Lower leg skin (tissue), 4 donors: ENCODE results near the gene RLN3. TPM values are rescaled to one million over a fixed set of nuclear protein-coding genes. Genes with fewer than 3 reads are reported as not detected.

Experiments
- DNase-seq, 2 donors: peaks; one replicate each; pipeline ENCODE4 v3.0.0-alpha.2; 2019; ENCODE audit warnings: low spot score in 2 of 2
- H3K4me3 ChIP-seq: fragments of 200-600 bp; sonication (generic); 2 replicates; pipeline ENCODE4 v1.5.1; 2017; ENCODE audit warnings: mild to moderate bottlenecking, low read depth; ENCODE audit not compliant: poor library complexity, severe bottlenecking
- POLR2A ChIP-seq, 2 donors: fragments of 450-650 bp; IDR thresholded peaks; one replicate each; pipeline ENCODE4 v1.6.1; 2016 to 2017; ENCODE audit warnings: antibody characterized with exemption in 2 of 2, mild to moderate bottlenecking in 1 of 2, moderate library complexity in 1 of 2
- WGBS, 2 donors: methylation state at CpG; one replicate each; pipeline ENCODE4 v1.1.5; 2018; 5-methylcytosine and 5-hydroxymethylcytosine counted together
- intact Hi-C: fragments of 100-400 bp; cut with DNase I; formaldehyde crosslinking; loops from one replicate; pipeline ENCODE4 v1.15.0; 2023; ENCODE audit warnings: low total_unique reads
- total RNA-seq, 4 donors: library from RNA; depleted of rRNA; stranded (reverse); fragments of >200 nt; gene quantifications; one replicate each; pipeline ENCODE4 v1.1.0, GENCODE V29; 2016
- TF ChIP-seq, protein P1 (sequence below), 3 donors: fragments of 450-650 bp; IDR thresholded peaks; one replicate each; pipeline ENCODE4 v1.5.1; 2016; ENCODE audit warnings: antibody characterized with exemption in 3 of 3, mild to moderate bottlenecking in 3 of 3, moderate library complexity in 2 of 3

Gene RLN3
- total RNA-seq, 4 donors from 2014 or later = not detected

DNA sequence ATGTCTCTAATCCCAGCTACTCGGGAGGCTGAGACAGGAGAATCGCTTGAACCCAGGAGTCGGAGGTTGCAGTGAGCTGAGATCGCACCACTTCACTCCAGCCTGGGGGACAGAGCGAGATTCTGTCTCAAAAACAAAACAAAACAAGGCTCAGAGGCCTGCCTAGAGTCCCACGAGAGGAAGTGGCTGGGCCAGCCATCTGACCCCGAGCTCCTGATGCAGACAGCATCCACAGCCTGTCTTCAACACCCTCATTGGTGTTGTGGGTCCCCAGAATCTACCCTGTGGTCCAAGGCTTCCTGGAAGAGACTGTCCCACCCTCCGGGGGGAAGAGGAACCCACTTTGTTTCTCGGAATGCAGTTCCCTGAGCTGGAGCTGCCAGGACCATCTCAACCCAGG, 46.5 kb upstream of the RLN3 start:
- no peak for DNase-seq
- WGBS, 2 donors = 85 to 94% methylated on average over 9 of the region's 9 CpGs
- TF ChIP-seq, protein P1, sequence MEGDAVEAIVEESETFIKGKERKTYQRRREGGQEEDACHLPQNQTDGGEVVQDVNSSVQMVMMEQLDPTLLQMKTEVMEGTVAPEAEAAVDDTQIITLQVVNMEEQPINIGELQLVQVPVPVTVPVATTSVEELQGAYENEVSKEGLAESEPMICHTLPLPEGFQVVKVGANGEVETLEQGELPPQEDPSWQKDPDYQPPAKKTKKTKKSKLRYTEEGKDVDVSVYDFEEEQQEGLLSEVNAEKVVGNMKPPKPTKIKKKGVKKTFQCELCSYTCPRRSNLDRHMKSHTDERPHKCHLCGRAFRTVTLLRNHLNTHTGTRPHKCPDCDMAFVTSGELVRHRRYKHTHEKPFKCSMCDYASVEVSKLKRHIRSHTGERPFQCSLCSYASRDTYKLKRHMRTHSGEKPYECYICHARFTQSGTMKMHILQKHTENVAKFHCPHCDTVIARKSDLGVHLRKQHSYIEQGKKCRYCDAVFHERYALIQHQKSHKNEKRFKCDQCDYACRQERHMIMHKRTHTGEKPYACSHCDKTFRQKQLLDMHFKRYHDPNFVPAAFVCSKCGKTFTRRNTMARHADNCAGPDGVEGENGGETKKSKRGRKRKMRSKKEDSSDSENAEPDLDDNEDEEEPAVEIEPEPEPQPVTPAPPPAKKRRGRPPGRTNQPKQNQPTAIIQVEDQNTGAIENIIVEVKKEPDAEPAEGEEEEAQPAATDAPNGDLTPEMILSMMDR (IDR thresholded peaks at IDR 0.05) = no peak
- no peak overlapping the region for H3K4me3 ChIP-seq
- intact Hi-C loops = no loop called here

DNA sequence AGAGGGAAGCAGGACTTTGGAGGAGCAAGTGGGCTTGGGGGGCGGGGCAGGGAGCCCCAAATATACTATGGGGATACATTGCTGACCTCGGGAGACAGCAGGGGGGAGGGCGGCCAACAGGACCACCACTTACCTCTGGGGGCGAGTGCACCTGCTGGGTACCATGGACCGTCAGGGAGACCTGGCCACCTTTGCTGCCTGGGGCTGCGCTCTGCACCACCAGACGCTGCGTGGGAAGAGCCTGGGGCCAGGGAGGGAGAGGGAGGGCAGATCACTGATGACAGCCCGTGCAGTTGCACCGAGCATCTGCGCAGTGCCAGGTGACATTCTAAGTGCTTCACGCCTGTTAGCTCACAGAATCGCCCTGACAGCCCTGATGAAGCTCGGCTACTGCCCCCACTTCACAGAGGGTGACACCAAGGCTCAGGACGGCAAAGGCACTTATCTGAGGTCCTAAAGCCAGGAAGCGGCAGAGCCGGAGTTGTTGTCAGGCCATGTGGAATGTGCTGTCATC, 45.9 kb upstream of the RLN3 start:
- H3K4me3 ChIP-seq = no peak overlapping the region
- 93% methylated on average over 17 of the region's 17 CpGs for WGBS, 2 donors
- intact Hi-C loops = no loop called here
- no peak for DNase-seq
- TF ChIP-seq, protein P1 (IDR thresholded peaks at IDR 0.05) = no peak

DNA sequence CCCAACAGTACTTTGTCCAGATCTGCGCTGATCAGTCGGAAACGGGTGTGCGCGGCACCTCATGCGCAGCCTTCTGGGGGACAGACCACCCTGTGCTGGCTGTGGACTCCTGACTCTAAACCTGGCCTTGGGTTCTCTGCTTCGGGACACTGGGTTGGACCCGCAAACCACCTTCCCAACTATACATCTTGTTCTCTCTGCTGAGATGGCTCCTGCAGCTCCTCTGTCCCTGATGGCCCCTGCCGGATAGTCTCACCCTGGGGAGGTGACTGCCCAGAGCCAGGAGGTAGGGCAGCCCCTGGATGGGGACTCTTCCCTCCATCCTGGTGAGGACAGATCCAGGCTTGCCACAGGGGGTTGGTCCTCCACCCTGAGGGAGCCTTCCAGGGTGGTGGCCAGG, 45.2 kb upstream of the RLN3 start:
- intact Hi-C loops = no loop called here
- no peak overlapping the region for H3K4me3 ChIP-seq
- 94 to 100% methylated on average over 9 of the region's 9 CpGs for WGBS, 2 donors
- DNase-seq = no peak
- TF ChIP-seq POLR2A (IDR thresholded peaks at IDR 0.05) = no peak
- TF ChIP-seq, protein P1 (IDR thresholded peaks at IDR 0.05) = no peak

DNA sequence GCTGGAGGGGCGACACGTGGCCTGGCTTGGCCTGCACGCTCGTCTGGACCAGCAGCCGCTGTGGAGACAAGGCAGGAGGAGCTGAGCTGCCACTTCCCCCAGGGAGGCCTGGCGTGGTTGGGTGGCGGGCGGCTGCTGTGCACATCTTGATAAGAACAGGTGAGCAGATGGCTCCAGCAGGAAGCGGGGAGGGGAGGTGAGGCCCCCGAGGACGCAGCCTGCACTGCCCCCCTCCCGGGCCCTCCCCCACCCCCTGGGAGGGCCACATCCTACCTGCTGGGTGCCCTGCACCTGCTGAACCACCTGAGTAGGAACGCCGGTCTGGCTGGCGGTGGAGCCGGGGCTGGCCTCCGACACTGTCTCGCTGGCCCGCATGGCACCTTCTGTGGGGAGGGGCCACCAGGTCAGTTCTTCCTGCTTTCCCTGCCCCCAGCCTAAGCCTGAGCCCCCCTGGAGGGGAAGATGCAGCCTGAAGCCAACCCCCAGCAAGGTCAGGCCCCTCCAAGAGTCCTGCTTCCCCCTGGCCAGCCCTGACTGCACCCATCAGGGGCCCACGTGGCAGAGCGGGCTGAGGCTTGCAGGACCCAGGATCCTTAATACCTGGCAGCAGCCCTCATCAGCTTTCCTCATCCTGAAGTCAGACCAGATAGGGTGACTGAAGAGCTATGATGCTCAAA, 44.6 kb upstream of the RLN3 start:
- H3K4me3 ChIP-seq = no peak overlapping the region
- 72 to 78% methylated on average over 13 to 17 of the region's 21 CpGs for WGBS, 2 donors
- intact Hi-C loops = no loop called here
- DNase-seq = no peak
- TF ChIP-seq, protein P1 (IDR thresholded peaks at IDR 0.05) = no peak
- no peak for TF ChIP-seq POLR2A (IDR thresholded peaks at IDR 0.05)

DNA sequence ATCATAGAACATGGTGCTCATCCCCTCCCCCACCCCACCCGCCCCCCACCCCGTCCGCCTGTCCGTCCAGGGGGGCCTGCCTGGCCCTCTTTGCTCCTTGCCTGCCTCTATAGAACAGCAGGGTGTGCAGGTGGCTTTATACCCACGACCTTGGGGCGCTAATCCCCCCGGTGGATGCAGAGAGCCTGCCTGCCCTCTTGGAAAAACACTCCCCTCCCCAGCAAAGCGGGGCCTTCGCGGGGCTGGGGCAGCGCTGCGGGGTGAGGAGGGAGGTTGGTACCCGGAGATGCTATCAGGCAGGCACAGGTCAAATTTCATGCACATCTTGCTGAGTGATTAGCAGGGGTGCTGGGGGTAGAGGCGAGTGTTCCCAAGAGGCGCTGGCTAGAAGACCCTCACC, 43.8 kb upstream of the RLN3 start:
- TF ChIP-seq POLR2A (IDR thresholded peaks at IDR 0.05) = no peak
- TF ChIP-seq, protein P1 (IDR thresholded peaks at IDR 0.05) = no peak
- H3K4me3 ChIP-seq = no peak overlapping the region
- intact Hi-C loops = no loop called here
- no peak for DNase-seq
- 79 to 88% methylated on average over 6 to 15 of the region's 15 CpGs for WGBS, 2 donors
